ENCODE data around the gene FAM169A.
A peak's percentile ranks its signal among the peaks of the same experiment; 100 is the strongest.
"Not testable (repeated sequence)": the region's sequence is repeated elsewhere in the genome, so short reads cannot be mapped to it uniquely, and the experiment has no call there.

Gene FAM169A

DNA sequence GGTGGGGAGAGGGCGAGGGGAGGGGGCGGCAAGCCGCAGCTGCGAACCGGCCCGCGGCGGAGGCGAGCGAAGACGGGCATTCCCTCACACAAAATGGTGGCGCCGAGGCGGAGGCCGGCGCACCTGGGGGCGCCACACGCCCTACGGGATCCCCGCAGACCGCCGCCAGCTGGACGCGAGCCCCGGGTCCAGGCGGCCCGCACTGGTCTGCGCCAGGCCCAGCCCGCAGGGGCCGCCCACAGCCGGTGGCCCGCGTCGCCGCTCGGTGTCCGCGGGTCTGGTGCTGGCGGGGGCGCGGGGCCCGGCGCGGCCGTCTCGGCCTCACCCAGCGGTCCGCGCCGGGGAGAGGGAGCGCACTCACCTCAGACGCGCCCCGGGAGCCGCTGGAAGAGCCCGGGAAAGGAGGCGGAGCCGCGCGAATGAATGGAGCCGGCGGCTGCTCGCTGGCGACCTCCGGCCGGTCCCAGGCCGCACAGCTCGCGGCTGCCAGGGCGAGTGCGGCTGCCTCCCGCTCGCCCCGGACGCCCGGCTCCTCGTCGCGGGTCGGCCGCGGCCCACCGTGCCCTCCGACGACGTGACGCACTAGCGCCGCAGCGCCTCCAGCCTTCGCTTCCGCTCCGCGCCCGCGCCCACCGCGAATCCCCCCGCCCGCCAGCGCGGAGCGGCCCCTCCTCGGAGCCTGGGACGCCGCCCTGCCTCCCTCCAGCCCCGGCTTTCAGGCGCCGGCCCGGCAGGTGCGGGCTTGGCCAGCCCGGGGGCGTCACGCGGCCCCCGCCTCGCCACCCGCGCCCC lies at the start of gene FAM169A:
FAM169A (minus strand) TSS at position 584 of the 792 bp plus-strand sequence. CDS start 24,711 bp downstream, outside the sequence.
- DNase-seq: no peak

- no peak for DNase-seq
Observed at GRCh38 chr5:74915488-74915887, 49.3 kb upstream of the FAM169A start.

GRCh38 chr5:74911421-74911820 lies 45.2 kb upstream of the FAM169A start:
- not testable (repeated sequence) for DNase-seq

DNA sequence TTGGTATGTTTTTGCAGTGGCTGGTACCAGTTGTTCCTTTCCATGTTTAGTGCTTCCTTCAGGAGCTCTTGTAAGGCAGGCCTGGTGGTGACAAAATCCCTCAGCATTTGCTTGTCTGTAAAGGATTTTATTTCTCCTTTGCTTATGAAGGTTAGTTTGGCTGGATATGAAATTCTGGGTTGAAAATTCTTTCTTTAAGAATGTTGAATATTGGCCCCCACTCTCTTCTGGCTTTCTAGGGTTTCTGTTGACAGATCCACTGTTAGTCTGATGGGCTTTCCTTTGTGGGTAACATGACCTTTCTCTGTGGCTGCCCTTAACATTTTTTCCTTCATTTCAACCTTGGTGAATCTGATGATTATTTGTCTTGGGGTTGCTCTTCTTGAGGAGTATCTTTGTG lies 43.7 kb upstream of the FAM169A start:
- DNase-seq: not testable (repeated sequence)

GRCh38 chr5:74908237-74908636 lies 42.0 kb upstream of the FAM169A start:
- not testable (repeated sequence) for DNase-seq

- DNase-seq: not testable (repeated sequence)
Observed at GRCh38 chr5:74904713-74905112, 38.5 kb upstream of the FAM169A start.

DNA sequence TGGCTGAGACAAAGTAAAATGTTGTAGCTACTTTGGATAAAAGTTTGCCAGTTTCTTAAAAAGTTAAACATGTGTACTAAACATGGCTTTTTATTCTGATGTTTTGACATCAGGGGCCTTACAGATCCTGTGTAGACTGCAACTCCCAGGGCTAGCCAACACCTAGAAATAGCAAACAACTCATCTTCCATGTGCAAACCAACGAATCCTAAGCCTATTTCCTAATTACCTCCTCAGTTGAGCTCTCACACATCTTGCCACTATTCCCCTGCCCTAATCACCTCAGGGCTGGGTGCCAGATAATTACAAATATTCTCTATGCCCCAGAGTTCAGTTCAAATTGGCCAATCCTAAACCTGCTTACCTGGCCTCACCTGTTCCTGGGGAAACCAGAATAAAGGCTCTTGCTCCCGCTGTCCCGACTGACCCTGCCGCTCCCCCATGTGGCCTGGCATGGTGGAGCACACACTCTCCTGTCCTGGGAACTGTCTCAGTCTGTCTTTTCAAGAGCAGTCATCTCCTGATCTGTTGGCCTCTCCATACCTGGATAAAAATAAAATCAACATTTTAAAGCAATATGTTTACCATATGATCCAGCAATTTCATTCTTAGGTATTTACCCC lies 37.1 kb upstream of the FAM169A start:
- DNase-seq: peak; percentile 8

GRCh38 chr5:74897049-74897448 lies 30.9 kb upstream of the FAM169A start:
- DNase-seq: no peak

GRCh38 chr5:74895906-74896305 lies 29.7 kb upstream of the FAM169A start:
- DNase-seq: no peak

- no peak for DNase-seq
Observed at GRCh38 chr5:74894351-74894750, 28.2 kb upstream of the FAM169A start.

DNA sequence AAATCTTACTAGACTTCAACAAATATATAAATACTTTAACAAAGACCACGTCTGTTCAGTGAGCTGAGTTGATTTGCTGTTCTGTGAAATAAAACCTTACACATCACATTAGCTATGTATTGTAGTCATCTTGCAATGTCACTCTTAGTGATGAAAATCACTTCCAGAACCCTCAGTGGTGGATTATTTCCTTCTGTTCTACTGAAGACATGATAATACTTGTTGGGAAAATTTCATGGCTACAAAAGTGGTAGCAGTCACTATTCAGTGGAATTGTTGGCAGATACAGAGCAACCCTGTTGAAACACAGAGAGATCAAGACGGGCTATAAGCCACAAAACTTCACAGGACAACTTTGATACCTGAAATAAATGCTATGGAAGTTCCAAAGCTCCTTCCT lies 26.7 kb upstream of the FAM169A start:
- DNase-seq: no peak

DNA sequence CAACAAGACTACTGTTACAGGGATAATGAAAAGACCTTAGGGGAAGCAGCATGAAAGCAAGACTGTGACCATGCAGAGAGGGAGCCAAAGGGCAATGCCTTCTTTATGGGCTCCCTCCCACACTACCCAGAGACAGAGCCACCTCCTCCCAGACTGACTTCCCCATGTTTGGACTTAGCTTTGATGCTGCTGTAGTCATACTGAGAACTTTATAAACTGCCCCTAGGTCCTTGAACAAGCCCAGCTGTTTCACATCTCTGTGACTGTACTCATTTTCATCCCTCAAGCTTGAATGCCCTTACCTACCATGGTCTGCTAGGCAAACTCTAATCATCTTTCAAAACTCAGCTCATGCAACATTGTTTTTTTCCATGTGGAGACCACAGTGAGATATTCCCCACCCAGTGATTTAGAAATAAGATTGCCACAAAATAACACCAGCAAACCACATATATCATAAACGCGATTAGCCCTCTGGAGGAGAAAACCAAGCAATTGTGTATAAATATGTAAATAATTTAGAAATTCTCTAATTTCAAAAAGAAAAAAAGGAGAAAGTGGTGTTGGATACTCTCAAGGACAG lies 23.4 kb upstream of the FAM169A start:
- DNase-seq: no peak

DNA sequence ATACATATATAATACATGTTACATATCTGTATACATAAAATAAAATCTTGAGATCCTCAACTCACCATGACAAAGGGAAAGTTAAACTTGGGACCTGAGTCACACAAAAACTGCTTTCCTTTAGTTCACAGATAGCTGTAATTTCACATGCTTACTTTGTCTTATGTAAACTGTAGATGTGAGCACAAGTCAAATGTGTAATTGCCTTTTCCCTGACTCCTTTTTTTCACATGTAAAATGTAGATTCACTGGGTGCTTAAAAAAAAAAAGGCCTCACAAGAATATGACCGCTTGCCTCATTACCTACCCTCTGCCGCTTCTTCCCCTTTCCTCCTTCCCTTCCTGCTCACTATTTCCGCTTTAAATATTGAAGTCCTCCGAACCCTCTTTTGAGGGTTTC lies 21.9 kb upstream of the FAM169A start:
- DNase-seq: no peak

DNA sequence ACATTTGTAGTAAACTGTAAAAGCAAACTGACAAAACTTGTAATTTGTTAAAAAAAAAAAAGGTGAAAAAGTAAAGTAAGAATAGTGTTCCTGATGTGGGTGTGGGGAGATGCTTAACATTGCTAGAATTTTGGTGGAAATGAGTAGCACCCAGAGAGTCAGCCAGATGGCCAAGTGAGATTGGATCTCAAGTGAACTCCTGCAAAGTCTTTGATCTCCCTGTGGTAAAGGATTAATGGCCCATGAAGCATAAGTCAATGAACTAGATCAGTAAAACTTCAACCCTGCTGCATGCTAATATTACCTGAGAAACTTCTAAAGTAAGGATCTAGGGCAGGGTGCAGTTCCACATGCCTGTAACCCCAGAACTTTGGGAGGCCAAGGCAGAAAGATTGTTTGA lies 19.0 kb upstream of the FAM169A start:
- DNase-seq: no peak

- not testable (repeated sequence) for DNase-seq
Observed at GRCh38 chr5:74882379-74883134, 16.4 kb upstream of the FAM169A start.

GRCh38 chr5:74877624-74878304 lies 11.6 kb upstream of the FAM169A start:
- no peak for DNase-seq

DNA sequence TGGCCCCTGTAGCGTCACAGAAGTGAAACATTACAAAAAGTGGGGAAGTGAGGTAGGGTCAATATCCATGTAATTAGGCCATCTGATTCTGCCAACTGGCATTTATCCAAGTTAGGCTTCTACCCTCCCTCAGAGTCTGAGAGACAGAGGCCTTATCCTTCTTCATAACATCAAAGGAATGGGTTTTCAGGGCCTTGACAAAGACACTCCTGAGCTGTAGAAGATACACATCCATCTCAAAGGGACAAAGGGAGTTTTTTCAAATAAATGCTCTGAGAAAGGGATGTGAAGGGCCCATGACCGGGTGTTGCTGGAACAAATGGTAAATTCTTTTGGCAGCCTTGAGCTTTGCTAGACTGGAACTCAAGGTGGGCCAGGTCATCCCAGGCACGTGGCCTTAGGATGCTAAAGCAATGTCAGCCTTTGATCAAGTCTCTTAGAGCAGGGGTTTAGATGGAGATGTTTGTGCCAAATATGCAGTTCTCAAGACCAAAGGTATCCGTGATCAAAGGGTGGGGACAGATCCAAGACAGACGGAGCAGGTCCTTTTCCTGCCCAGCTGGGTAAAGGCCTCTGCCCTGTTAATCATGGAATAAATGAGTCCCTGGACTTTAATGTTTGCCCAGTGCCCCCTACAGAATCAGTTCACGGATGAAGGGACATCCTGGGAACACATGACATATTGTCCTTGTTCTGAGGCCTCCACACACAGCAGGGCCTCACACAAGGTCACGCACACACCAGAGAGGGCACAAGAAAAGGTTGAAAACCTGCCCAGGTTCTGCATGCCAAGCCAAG lies 10.0 kb upstream of the FAM169A start:
- no peak for DNase-seq

DNA sequence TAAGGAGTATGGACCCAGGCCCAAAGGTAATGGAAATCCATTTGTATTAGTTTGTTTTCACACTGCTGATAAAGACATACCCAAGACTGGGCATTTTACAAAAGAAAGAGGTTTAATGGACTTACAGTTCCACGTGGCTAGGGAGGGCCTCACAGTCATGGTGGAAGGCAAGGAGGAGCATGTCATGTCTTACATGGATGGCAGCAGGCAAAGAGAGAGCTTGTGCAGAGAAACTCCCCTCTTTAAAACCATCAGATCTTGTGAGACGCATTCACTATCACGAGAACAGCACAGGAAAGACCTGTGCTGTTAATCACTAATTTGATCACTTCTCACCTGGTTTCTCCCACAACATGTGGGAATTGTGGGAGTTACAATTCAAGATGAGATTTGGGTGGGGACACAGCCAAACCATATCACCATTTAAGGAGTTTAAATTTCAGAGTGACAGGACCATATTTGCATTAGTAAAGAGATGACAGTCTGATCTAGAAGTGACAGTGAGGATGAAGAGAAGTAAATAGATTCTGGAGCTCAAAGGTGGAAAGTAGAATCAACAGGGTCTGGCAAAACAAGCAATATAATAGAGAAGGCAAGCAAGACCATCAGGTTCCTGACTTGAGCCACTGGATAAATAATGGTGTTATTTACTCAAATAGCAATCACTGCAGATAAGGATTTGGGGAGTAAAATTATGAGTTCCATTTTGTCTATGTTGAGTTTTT lies 7.5 kb upstream of the FAM169A start:
- no peak for DNase-seq

GRCh38 chr5:74870299-74871067 lies 4.3 kb upstream of the FAM169A start:
- DNase-seq: no peak

- DNase-seq: not testable (repeated sequence)
Observed at GRCh38 chr5:74869414-74869813, 3.2 kb upstream of the FAM169A start.
